Spleen (tissue), 11 donors: ENCODE results near the gene ELOVL1. TPM values are rescaled to one million over a fixed set of nuclear protein-coding genes. Genes with fewer than 3 reads are reported as not detected.

ENCODE experiments used
- DNase-seq: peaks from one replicate; pipeline ENCODE4 v3.0.0-alpha.2; 2020
- H3K27ac ChIP-seq, 8 donors: fragments of 200-600 bp; sonication (generic) in 7 of 8; 1 replicate in 4 of 8; 2 replicates in 4 of 8; pipeline versions ENCODE4 v1.5.0 to v1.8.0; 2016 to 2021; ENCODE audit warnings: inconsistent platforms in 4 of 8, mild to moderate bottlenecking in 4 of 8, moderate library complexity in 1 of 8
- H3K27me3 ChIP-seq, 7 donors: fragments of 200-600 bp; sonication (generic) in 6 of 7; replicated peaks in 1 of 7; 1 replicate in 4 of 7; 2 replicates in 3 of 7; pipeline versions ENCODE4 v1.5.0 to v1.8.0; 2016 to 2021; ENCODE audit warnings: inconsistent platforms in 3 of 7, mild to moderate bottlenecking in 1 of 7
- H3K36me3 ChIP-seq, 6 donors: fragments of 200-600 bp; sonication (generic) in 5 of 6; 1 replicate in 4 of 6; 2 replicates in 2 of 6; pipeline versions ENCODE4 v1.5.0 to v1.8.0; 2016 to 2021; ENCODE audit warnings: inconsistent platforms in 2 of 6
- H3K4me1 ChIP-seq, 6 donors: fragments of 200-600 bp; sonication (generic) in 5 of 6; 1 replicate in 3 of 6; 2 replicates in 3 of 6; pipeline versions ENCODE4 v1.5.0 to v1.8.0; 2016 to 2021; ENCODE audit warnings: inconsistent platforms in 3 of 6
- H3K4me3 ChIP-seq, 8 donors: fragments of 200-600 bp; sonication (generic) in 7 of 8; 1 replicate in 4 of 8; 2 replicates in 4 of 8; pipeline versions ENCODE4 v1.5.0 to v1.8.0; 2016 to 2021; ENCODE audit warnings: inconsistent platforms in 4 of 8, mild to moderate bottlenecking in 4 of 8, moderate library complexity in 2 of 8
- H3K9me3 ChIP-seq, 8 donors: fragments of 200-600 bp; sonication (generic) in 7 of 8; 1 replicate in 4 of 8; 2 replicates in 4 of 8; pipeline versions ENCODE4 v1.5.0 to v1.8.0; 2016 to 2021; ENCODE audit warnings: inconsistent platforms in 4 of 8
- CTCF ChIP-seq, 11 experiments: fragments of 200-600 bp in 7 of 11; fragments of 450-650 bp in 4 of 11; sonication (generic) in 4 of 11; IDR thresholded peaks in 8 of 11; conservative IDR thresholded peaks in 3 of 11; 1 replicate in 7 of 11; 2 replicates in 4 of 11; pipeline versions ENCODE4 v1.4.0 to v1.8.0; 2016 to 2021; ENCODE audit warnings: antibody characterized with exemption in 11 of 11, inconsistent platforms in 4 of 11, mild to moderate bottlenecking in 1 of 11
- POLR2A ChIP-seq, 3 donors: fragments of 450-650 bp; IDR thresholded peaks; one replicate each; pipeline ENCODE4 v1.5.1; 2017; ENCODE audit warnings: antibody characterized with exemption in 3 of 3, mild to moderate bottlenecking in 1 of 3
- POLR2AphosphoS5 ChIP-seq, 3 donors: sonication (generic); formaldehyde crosslinking; IDR thresholded peaks; one replicate each; pipeline ENCODE4 v1.5.1; 2017; ENCODE audit warnings: antibody characterized with exemption in 3 of 3
- WGBS, 5 donors: extraction: QIAGEN DNeasy Blood & Tissue Kit in 3 of 5; methylation state at CpG; one replicate each; pipeline versions ENCODE4 v1.1.5 to v1.1.7; 2013 to 2018; 5-methylcytosine and 5-hydroxymethylcytosine counted together
- intact Hi-C: fragments of 100-400 bp; cut with DNase I; formaldehyde crosslinking; loops from one replicate; pipeline ENCODE4 v1.15.0; 2023; ENCODE audit warnings: low total_unique reads
- polyA plus RNA-seq, 3 donors: library from polyadenylated mRNA; stranded (reverse); fragments of 200-250 nt; gene quantifications; one replicate each; pipeline ENCODE4 v1.2.1, GENCODE V29; 2013
- total RNA-seq, 7 donors: library from RNA; depleted of rRNA in 3 of 7; stranded (reverse); fragments of >200 nt in 3 of 7; fragmentation: NEBNext Ultra II Directional in 4 of 7; extraction: Animal tissue kit (Norgen Biotek cat#: 25700) in 4 of 7; gene quantifications; one replicate each; pipeline versions ENCODE4 v1.1.0 to v1.2.1, GENCODE V29; 2016 to 2021
- donor health status: healthy with polysubstance abuse.
- donor health status: DM: no; HTN: no; CAD: no; lungs with moderate emphysema.
- donor health status: DM: no; HTN: no; CAD: no.
- donor health status: Bipolar disorder and iron deficiency.
- donor health status: healthy.
- donor health status: DM: no; HTN: no; CAD: no.
- donor health status: DM: yes; HTN: yes; CAD: no.

Gene ELOVL1
- total and polyA plus RNA-seq, 10 donors, result 38.7 to 78.7 (median 53.3) TPM

- intact Hi-C loops, result no loop called here
- DNase-seq, result no peak
- no peak overlapping the region for H3K27ac ChIP-seq
- H3K4me3 ChIP-seq, result no peak overlapping the region
- WGBS, 5 donors, result 91 to 100% (median 100%) methylated on average over 1 of the region's 1 CpG
- H3K27me3 ChIP-seq, result no peaks in the 10 kb centered on the region
- peaks cover 4 to 62% (median 31%) of the 10 kb centered on the region in 6 donors for H3K36me3 ChIP-seq
- no peaks in the 10 kb centered on the region for H3K9me3 ChIP-seq
- no peak for TF ChIP-seq POLR2A (IDR thresholded peaks at IDR 0.05)
- TF ChIP-seq CTCF (IDR thresholded peaks at IDR 0.05 in 8 of 11, conservative IDR thresholded peaks at IDR 0.05 in 3 of 11), result no peak
- no peak for TF ChIP-seq POLR2AphosphoS5 (IDR thresholded peaks at IDR 0.05)
- peaks cover 0 to 18% (median 0%) of the 10 kb centered on the region in 6 donors for H3K4me1 ChIP-seq
These were observed 11.7 kb upstream of the ELOVL1 start for GRCh38 chr1:43379476-43379875.

- DNase-seq, result no peak
- TF ChIP-seq POLR2AphosphoS5 (IDR thresholded peaks at IDR 0.05) (no peak), POLR2A (IDR thresholded peaks at IDR 0.05) (no peak), CTCF (IDR thresholded peaks at IDR 0.05 in 8 of 11, conservative IDR thresholded peaks at IDR 0.05 in 3 of 11) (no peak)
- intact Hi-C loops, result no loop called here
- Histone ChIP-seq H3K27me3 (no peaks in the 10 kb centered on the region), H3K36me3 (peaks cover 0 to 61% (median 14%) of the 10 kb centered on the region in 6 donors), H3K27ac (no peak overlapping the region), H3K9me3 (no peaks in the 10 kb centered on the region), H3K4me3 (no peak overlapping the region), H3K4me1 (peaks cover 0 to 29% (median 5%) of the 10 kb centered on the region in 6 donors)
- WGBS, 5 donors, result 86 to 92% (median 88%) methylated on average over 1 of the region's 1 CpG
These were observed 10.0 kb upstream of the ELOVL1 start for GRCh38 chr1:43377831-43378230.

- no peaks in the 10 kb centered on the region for H3K9me3 ChIP-seq
- TF ChIP-seq POLR2A (IDR thresholded peaks at IDR 0.05) (no peak), CTCF (IDR thresholded peaks at IDR 0.05 in 8 of 11, conservative IDR thresholded peaks at IDR 0.05 in 3 of 11) (no peak), POLR2AphosphoS5 (IDR thresholded peaks at IDR 0.05) (no peak)
- DNase-seq, result no peak
- H3K27ac ChIP-seq, result no peak overlapping the region
- WGBS, 5 donors, result 80 to 97% (median 87%) methylated on average over 7 of the region's 7 CpGs
- H3K36me3 ChIP-seq, result peaks cover 0 to 56% (median 4%) of the 10 kb centered on the region in 6 donors
- H3K4me3 ChIP-seq, result no peak overlapping the region
- no peaks in the 10 kb centered on the region for H3K27me3 ChIP-seq
- peaks cover 0 to 22% (median 5%) of the 10 kb centered on the region in 6 donors for H3K4me1 ChIP-seq
- intact Hi-C loops, result no loop called here
These were observed 9.0 kb upstream of the ELOVL1 start for GRCh38 chr1:43376723-43377235.

- intact Hi-C loops, result no loop called here
- H3K27me3 ChIP-seq, result no peaks in the 10 kb centered on the region
- peak overlapping the region in 4 of 8 donors; percentile 13 to 53 (median 26) for H3K27ac ChIP-seq
- peaks cover 0 to 31% (median 0%) of the 10 kb centered on the region in 6 donors for H3K36me3 ChIP-seq
- 64 to 68% (median 66%) methylated on average over 4 of the region's 4 CpGs for WGBS, 5 donors
- no peaks in the 10 kb centered on the region for H3K9me3 ChIP-seq
- H3K4me3 ChIP-seq, result no peak overlapping the region
- H3K4me1 ChIP-seq, result peaks cover 8 to 50% (median 19%) of the 10 kb centered on the region in 6 donors
- TF ChIP-seq POLR2A (IDR thresholded peaks at IDR 0.05) (no peak), CTCF (IDR thresholded peaks at IDR 0.05 in 8 of 11, conservative IDR thresholded peaks at IDR 0.05 in 3 of 11) (no peak), POLR2AphosphoS5 (IDR thresholded peaks at IDR 0.05) (no peak)
- no peak for DNase-seq
These were observed 5.5 kb upstream of the ELOVL1 start for GRCh38 chr1:43373066-43373940.
